ENCODE data around the gene IL1RAP.
"Not testable (repeated sequence)": the region's sequence is repeated elsewhere in the genome, so short reads cannot be mapped to it uniquely, and the experiment has no call there.

The IL1RAP gene

GRCh38 chr3:190671658-190672057, 157.8 kb downstream of the IL1RAP start:
- Histone ChIP-seq H3K27ac (ENCODE audit: insufficient read depth, low read length, poor library complexity, severe bottlenecking) (no peak overlapping the region), H3K36me3 (ENCODE audit: control insufficient read depth, insufficient read depth, low read length) (no peaks in the 10 kb centered on the region), H3K4me3 (ENCODE audit: insufficient read depth, low read depth, low read length, poor library complexity, severe bottlenecking) (no peak overlapping the region), H3K4me1 (ENCODE audit: control insufficient read depth, insufficient read depth, low read length, poor library complexity, severe bottlenecking) (no peaks in the 10 kb centered on the region), H3K9me3 (ENCODE audit: control insufficient read depth, low read length) (no peaks in the 10 kb centered on the region), H3K27me3 (replicated peaks; ENCODE audit: control insufficient read depth, insufficient read depth, low read length, poor library complexity, severe bottlenecking) (no peaks in the 10 kb centered on the region)
- DNase-seq, result no peak

GRCh38 chr3:190673148-190673547, 159.3 kb downstream of the IL1RAP start:
- H3K36me3 ChIP-seq (ENCODE audit: control insufficient read depth, insufficient read depth, low read length), result no peaks in the 10 kb centered on the region
- H3K27me3 ChIP-seq (replicated peaks; ENCODE audit: control insufficient read depth, insufficient read depth, low read length, poor library complexity, severe bottlenecking), result no peaks in the 10 kb centered on the region
- H3K9me3 ChIP-seq (ENCODE audit: control insufficient read depth, low read length), result no peaks in the 10 kb centered on the region
- H3K27ac ChIP-seq (ENCODE audit: insufficient read depth, low read length, poor library complexity, severe bottlenecking), result no peak overlapping the region
- H3K4me3 ChIP-seq (ENCODE audit: insufficient read depth, low read depth, low read length, poor library complexity, severe bottlenecking), result no peak overlapping the region
- DNase-seq, result no peak
- no peaks in the 10 kb centered on the region for H3K4me1 ChIP-seq (ENCODE audit: control insufficient read depth, insufficient read depth, low read length, poor library complexity, severe bottlenecking)

- Histone ChIP-seq H3K27me3 (replicated peaks; ENCODE audit: control insufficient read depth, insufficient read depth, low read length, poor library complexity, severe bottlenecking) (no peaks in the 10 kb centered on the region), H3K4me1 (ENCODE audit: control insufficient read depth, insufficient read depth, low read length, poor library complexity, severe bottlenecking) (no peaks in the 10 kb centered on the region), H3K9me3 (ENCODE audit: control insufficient read depth, low read length) (no peaks in the 10 kb centered on the region), H3K27ac (ENCODE audit: insufficient read depth, low read length, poor library complexity, severe bottlenecking) (no peak overlapping the region), H3K36me3 (ENCODE audit: control insufficient read depth, insufficient read depth, low read length) (no peaks in the 10 kb centered on the region), H3K4me3 (ENCODE audit: insufficient read depth, low read depth, low read length, poor library complexity, severe bottlenecking) (no peak overlapping the region)
- no peak for DNase-seq
These were observed 162.6 kb downstream of the IL1RAP start for GRCh38 chr3:190676481-190676880.

- H3K9me3 ChIP-seq (ENCODE audit: control insufficient read depth, low read length), result no peaks in the 10 kb centered on the region
- no peaks in the 10 kb centered on the region for H3K27me3 ChIP-seq (replicated peaks; ENCODE audit: control insufficient read depth, insufficient read depth, low read length, poor library complexity, severe bottlenecking)
- H3K4me3 ChIP-seq (ENCODE audit: insufficient read depth, low read depth, low read length, poor library complexity, severe bottlenecking), result no peak overlapping the region
- no peaks in the 10 kb centered on the region for H3K4me1 ChIP-seq (ENCODE audit: control insufficient read depth, insufficient read depth, low read length, poor library complexity, severe bottlenecking)
- no peak for DNase-seq
- no peaks in the 10 kb centered on the region for H3K36me3 ChIP-seq (ENCODE audit: control insufficient read depth, insufficient read depth, low read length)
- H3K27ac ChIP-seq (ENCODE audit: insufficient read depth, low read length, poor library complexity, severe bottlenecking), result no peak overlapping the region
These were observed 163.1 kb downstream of the IL1RAP start for GRCh38 chr3:190677001-190677400.

- not testable (repeated sequence) for H3K9me3 ChIP-seq (ENCODE audit: control insufficient read depth, low read length); DNase-seq; H3K4me3 ChIP-seq (ENCODE audit: insufficient read depth, low read depth, low read length, poor library complexity, severe bottlenecking); H3K27ac ChIP-seq (ENCODE audit: insufficient read depth, low read length, poor library complexity, severe bottlenecking); H3K27me3 ChIP-seq (replicated peaks; ENCODE audit: control insufficient read depth, insufficient read depth, low read length, poor library complexity, severe bottlenecking); H3K4me1 ChIP-seq (ENCODE audit: control insufficient read depth, insufficient read depth, low read length, poor library complexity, severe bottlenecking); H3K36me3 ChIP-seq (ENCODE audit: control insufficient read depth, insufficient read depth, low read length)
These were observed 164.0 kb downstream of the IL1RAP start for GRCh38 chr3:190677868-190678267.

- DNase-seq, result no peak
- Histone ChIP-seq H3K27ac (ENCODE audit: insufficient read depth, low read length, poor library complexity, severe bottlenecking) (no peak overlapping the region), H3K4me1 (ENCODE audit: control insufficient read depth, insufficient read depth, low read length, poor library complexity, severe bottlenecking) (no peaks in the 10 kb centered on the region), H3K27me3 (replicated peaks; ENCODE audit: control insufficient read depth, insufficient read depth, low read length, poor library complexity, severe bottlenecking) (no peaks in the 10 kb centered on the region), H3K4me3 (ENCODE audit: insufficient read depth, low read depth, low read length, poor library complexity, severe bottlenecking) (no peak overlapping the region), H3K9me3 (ENCODE audit: control insufficient read depth, low read length) (no peaks in the 10 kb centered on the region), H3K36me3 (ENCODE audit: control insufficient read depth, insufficient read depth, low read length) (no peaks in the 10 kb centered on the region)
These were observed 166.8 kb downstream of the IL1RAP start for GRCh38 chr3:190680691-190681090.

GRCh38 chr3:190684776-190685175, 170.9 kb downstream of the IL1RAP start:
- Histone ChIP-seq H3K4me1 (ENCODE audit: control insufficient read depth, insufficient read depth, low read length, poor library complexity, severe bottlenecking) (no peaks in the 10 kb centered on the region), H3K9me3 (ENCODE audit: control insufficient read depth, low read length) (no peaks in the 10 kb centered on the region), H3K4me3 (ENCODE audit: insufficient read depth, low read depth, low read length, poor library complexity, severe bottlenecking) (no peak overlapping the region), H3K27ac (ENCODE audit: insufficient read depth, low read length, poor library complexity, severe bottlenecking) (no peak overlapping the region), H3K27me3 (replicated peaks; ENCODE audit: control insufficient read depth, insufficient read depth, low read length, poor library complexity, severe bottlenecking) (no peaks in the 10 kb centered on the region), H3K36me3 (ENCODE audit: control insufficient read depth, insufficient read depth, low read length) (no peaks in the 10 kb centered on the region)
- DNase-seq, result no peak

GRCh38 chr3:190686011-190686410, 172.1 kb downstream of the IL1RAP start:
- Histone ChIP-seq H3K27ac (ENCODE audit: insufficient read depth, low read length, poor library complexity, severe bottlenecking) (no peak overlapping the region), H3K36me3 (ENCODE audit: control insufficient read depth, insufficient read depth, low read length) (no peaks in the 10 kb centered on the region), H3K27me3 (replicated peaks; ENCODE audit: control insufficient read depth, insufficient read depth, low read length, poor library complexity, severe bottlenecking) (no peaks in the 10 kb centered on the region), H3K4me1 (ENCODE audit: control insufficient read depth, insufficient read depth, low read length, poor library complexity, severe bottlenecking) (no peaks in the 10 kb centered on the region), H3K9me3 (ENCODE audit: control insufficient read depth, low read length) (no peaks in the 10 kb centered on the region), H3K4me3 (ENCODE audit: insufficient read depth, low read depth, low read length, poor library complexity, severe bottlenecking) (no peak overlapping the region)
- no peak for DNase-seq

GRCh38 chr3:190690246-190690645, 176.4 kb downstream of the IL1RAP start:
- Histone ChIP-seq H3K4me3 (ENCODE audit: insufficient read depth, low read depth, low read length, poor library complexity, severe bottlenecking) (no peak overlapping the region), H3K27ac (ENCODE audit: insufficient read depth, low read length, poor library complexity, severe bottlenecking) (no peak overlapping the region), H3K36me3 (ENCODE audit: control insufficient read depth, insufficient read depth, low read length) (no peaks in the 10 kb centered on the region), H3K4me1 (ENCODE audit: control insufficient read depth, insufficient read depth, low read length, poor library complexity, severe bottlenecking) (no peaks in the 10 kb centered on the region), H3K27me3 (replicated peaks; ENCODE audit: control insufficient read depth, insufficient read depth, low read length, poor library complexity, severe bottlenecking) (no peaks in the 10 kb centered on the region), H3K9me3 (ENCODE audit: control insufficient read depth, low read length) (no peaks in the 10 kb centered on the region)
- DNase-seq, result no peak

GRCh38 chr3:190692256-190692655, 178.4 kb downstream of the IL1RAP start:
- Histone ChIP-seq H3K4me3 (ENCODE audit: insufficient read depth, low read depth, low read length, poor library complexity, severe bottlenecking) (no peak overlapping the region), H3K36me3 (ENCODE audit: control insufficient read depth, insufficient read depth, low read length) (no peaks in the 10 kb centered on the region), H3K27me3 (replicated peaks; ENCODE audit: control insufficient read depth, insufficient read depth, low read length, poor library complexity, severe bottlenecking) (no peaks in the 10 kb centered on the region), H3K27ac (ENCODE audit: insufficient read depth, low read length, poor library complexity, severe bottlenecking) (no peak overlapping the region), H3K4me1 (ENCODE audit: control insufficient read depth, insufficient read depth, low read length, poor library complexity, severe bottlenecking) (no peaks in the 10 kb centered on the region), H3K9me3 (ENCODE audit: control insufficient read depth, low read length) (no peaks in the 10 kb centered on the region)
- DNase-seq, result no peak

All from effector memory CD4-positive, alpha-beta T cell (primary cell).